ENCODE results near the gene EFHC2. TPM values are rescaled to one million over a fixed set of nuclear protein-coding genes. Genes with fewer than 3 reads are reported as not detected.

The EFHC2 gene
- total RNA-seq, 1 experiment from 2014 or later = 1.1 TPM

GRCh38 chrX:44216171-44216570 is 127.3 kb downstream of the EFHC2 start:
- Histone ChIP-seq H2BK5ac (ENCODE audit: insufficient read length, low read length) (no peak overlapping the region), H2BK12ac (ENCODE audit: insufficient read length, low read depth, low read length) (no peak overlapping the region), H3K4ac (ENCODE audit: low read depth, low read length) (no peak overlapping the region), H3K79me1 (ENCODE audit: insufficient read depth, low read depth, low read length, poor library complexity, severe bottlenecking) (no peaks in the 10 kb centered on the region), H3K4me1 (ENCODE audit: insufficient read depth, low read length) (no peaks in the 10 kb centered on the region), H2BK15ac (ENCODE audit: low read depth, low read length) (no peak overlapping the region), H3K23ac (ENCODE audit: insufficient read length, low read depth, low read length) (no peak overlapping the region), H4K91ac (ENCODE audit: insufficient read length, low read depth, low read length) (no peak overlapping the region), H3T11ph (ENCODE audit: low read length) (no peak overlapping the region), H3K27ac (ENCODE audit: insufficient read length, low read depth, low read length) (no peak overlapping the region), H3K23me2 (ENCODE audit: insufficient read length, low read depth, low read length, poor library complexity, severe bottlenecking) (no peaks in the 10 kb centered on the region), H3K14ac (ENCODE audit: insufficient read depth, low read length) (no peak overlapping the region), H3K56ac (ENCODE audit: insufficient read length, low read depth, low read length) (no peak overlapping the region), H4K8ac (replicated peaks; ENCODE audit: insufficient read length, low read depth, low read length) (no peak overlapping the region), H3K9ac (ENCODE audit: extremely low read depth, insufficient read length, low read length) (no peak overlapping the region), H3K18ac (ENCODE audit: insufficient read length, low read depth, low read length) (no peak overlapping the region), H3K4me2 (ENCODE audit: insufficient read depth, insufficient read length, low read length) (no peak overlapping the region), H2AFZ (ENCODE audit: low read length) (no peak overlapping the region), H3K27me3 (ENCODE audit: insufficient read depth, low read length) (no peaks in the 10 kb centered on the region), H3K79me2 (ENCODE audit: insufficient read depth, low read length) (no peaks in the 10 kb centered on the region), H4K5ac (ENCODE audit: insufficient read length, low read depth, low read length) (no peak overlapping the region), H2AK5ac (ENCODE audit: insufficient read length, low read length) (no peak overlapping the region), H2BK20ac (ENCODE audit: low read depth, low read length, poor library complexity, severe bottlenecking) (no peak overlapping the region), H3K9me3 (ENCODE audit: control insufficient read depth, low read depth, low read length) (peaks cover 9% of the 10 kb centered on the region), H4K20me1 (ENCODE audit: control insufficient read depth, insufficient read depth, insufficient read length) (no peaks in the 10 kb centered on the region), H2BK120ac (ENCODE audit: low read depth, low read length, poor library complexity, severe bottlenecking) (no peak overlapping the region)
- peaks cover 0 to 3% of the 10 kb centered on the region in 2 experiments; a peak in 1 of 4 replicates for H3K4me1 Mint-ChIP-seq
- no peaks in the 10 kb centered on the region for H3K27me3 Mint-ChIP-seq (ENCODE audit: low read depth)
- H3K36me3 Mint-ChIP-seq (ENCODE audit: insufficient read depth in 1 of 3, low read depth in 3 of 3) = 0 out of 7 replicates have a peak, but pooled peaks cover 0 to 2% (median 0%) of the 10 kb centered on the region in 3 experiments
- DNase-seq = no peak
- TF ChIP-seq, protein P1, sequence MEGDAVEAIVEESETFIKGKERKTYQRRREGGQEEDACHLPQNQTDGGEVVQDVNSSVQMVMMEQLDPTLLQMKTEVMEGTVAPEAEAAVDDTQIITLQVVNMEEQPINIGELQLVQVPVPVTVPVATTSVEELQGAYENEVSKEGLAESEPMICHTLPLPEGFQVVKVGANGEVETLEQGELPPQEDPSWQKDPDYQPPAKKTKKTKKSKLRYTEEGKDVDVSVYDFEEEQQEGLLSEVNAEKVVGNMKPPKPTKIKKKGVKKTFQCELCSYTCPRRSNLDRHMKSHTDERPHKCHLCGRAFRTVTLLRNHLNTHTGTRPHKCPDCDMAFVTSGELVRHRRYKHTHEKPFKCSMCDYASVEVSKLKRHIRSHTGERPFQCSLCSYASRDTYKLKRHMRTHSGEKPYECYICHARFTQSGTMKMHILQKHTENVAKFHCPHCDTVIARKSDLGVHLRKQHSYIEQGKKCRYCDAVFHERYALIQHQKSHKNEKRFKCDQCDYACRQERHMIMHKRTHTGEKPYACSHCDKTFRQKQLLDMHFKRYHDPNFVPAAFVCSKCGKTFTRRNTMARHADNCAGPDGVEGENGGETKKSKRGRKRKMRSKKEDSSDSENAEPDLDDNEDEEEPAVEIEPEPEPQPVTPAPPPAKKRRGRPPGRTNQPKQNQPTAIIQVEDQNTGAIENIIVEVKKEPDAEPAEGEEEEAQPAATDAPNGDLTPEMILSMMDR (conservative IDR thresholded peaks at IDR 0.05) = no peak
- peaks cover 53 to 69% of the 10 kb centered on the region in 2 experiments for H3K9me3 Mint-ChIP-seq
- H3K27ac Mint-ChIP-seq = no peak overlapping the region
- no peak overlapping the region for H3K4me3 Mint-ChIP-seq
- no CpG with 5 or more reads among the region's 3 CpGs for WGBS (ENCODE audit: extremely low coverage, insufficient read length, low lambda C conversion rate)
